HepG2 (cell line): ENCODE measurements around the gene RPRD2. TPM values are rescaled to one million over a fixed set of nuclear protein-coding genes. Genes with fewer than 3 reads are reported as not detected.

Experiments used
- ATAC-seq: fragments of 200-7000 bp; cut with Tn5 transposase; 3 replicates; pipeline ENCODE4 v1.9.1; 2020; ENCODE audit warnings: mild to moderate bottlenecking, moderate library complexity
- BruUV-seq: library from RNA; stranded (reverse); fragments of 400-500 nt; replicated peaks from 2 replicates; lab custom pipeline; 2021; lab: Mats Ljungman, UMichigan
- CTCF ChIA-PET: fragments of 300-600 bp; formaldehyde crosslinking; extraction: SDS; loops from one replicate; lab custom pipeline; 2021; ENCODE audit warnings: low total read pairs, inconsistent platforms, low intra/inter-chr PET ratio; lab: Yijun Ruan, JAX
- POLR2A ChIA-PET: fragments of 350-600 bp; sonication (Branson Sonifier 250); formaldehyde crosslinking; loops from one replicate; lab custom pipeline; 2020; ENCODE audit warnings: antibody characterized with exemption, inconsistent platforms; lab: Yijun Ruan, JAX
- DNase-seq: peaks from one replicate; pipeline ENCODE4 v3.0.0-alpha.2; 2015; ENCODE audit warnings: low spot score
- FAIRE-seq: peaks from 3 replicates; lab custom pipeline; 2011; peaks lifted over from hg19 to GRCh38; lab: Jason Lieb, UNC
- H2AFZ ChIP-seq: one replicate; pipeline ENCODE4 v1.6.1; 2011; ENCODE audit warnings: low read length, inconsistent platforms
- H3K27ac ChIP-seq: fragments of 300-600 bp; 3 replicates; pipeline ENCODE4 v1.8.0; 2011; ENCODE audit warnings: mixed run types, mild to moderate bottlenecking, mixed read lengths, low read length, inconsistent platforms; ENCODE audit not compliant: insufficient read depth; ENCODE audit errors: extremely low read length
- H3K27me3 ChIP-seq, 2 experiments: fragments of 200-600 bp in 1 of 2; 2 replicates in 1 of 2; 3 replicates in 1 of 2; pipeline versions ENCODE4 v1.6.0 to v1.8.0; 2011; ENCODE audit warnings: low read length in 2 of 2, mild to moderate bottlenecking in 2 of 2, moderate library complexity in 2 of 2, inconsistent platforms in 1 of 2; ENCODE audit not compliant: insufficient read depth in 2 of 2, control insufficient read depth in 1 of 2
- H3K36me3 ChIP-seq, 2 experiments: fragments of 200-600 bp in 1 of 2; replicated peaks in 1 of 2; 2 replicates in 1 of 2; 3 replicates in 1 of 2; pipeline versions ENCODE4 v1.5.1 to v1.8.0; 2011; ENCODE audit warnings: low read length in 2 of 2, inconsistent platforms in 1 of 2; ENCODE audit not compliant: insufficient read depth in 2 of 2, control insufficient read depth in 1 of 2
- H3K4me1 ChIP-seq: 2 replicates; pipeline ENCODE4 v1.5.1; 2012; ENCODE audit warnings: low read length, inconsistent platforms; ENCODE audit not compliant: insufficient read depth
- H3K4me2 ChIP-seq: 2 replicates; pipeline ENCODE4 v1.6.0; 2011; ENCODE audit warnings: low read depth, low read length, inconsistent platforms
- H3K4me3 ChIP-seq, 3 experiments: fragments of 200-600 bp in 1 of 3; sonication (generic), shearing (Covaris generic) in 1 of 3; replicated peaks in 1 of 3; 2 replicates each; pipeline ENCODE4 v1.5.1; 2011 to 2016; ENCODE audit warnings: low read length in 3 of 3, inconsistent platforms in 2 of 3, low read depth in 2 of 3, mild to moderate bottlenecking in 2 of 3, control low read depth in 1 of 3, mixed read lengths in 1 of 3; ENCODE audit not compliant: insufficient read depth in 1 of 3
- H3K79me2 ChIP-seq: one replicate; pipeline ENCODE4 v1.6.1; 2011; ENCODE audit warnings: low read length, inconsistent platforms; ENCODE audit not compliant: insufficient read depth
- H3K9ac ChIP-seq: 2 replicates; pipeline ENCODE4 v1.6.0; 2011; ENCODE audit warnings: mild to moderate bottlenecking, low read depth, low read length, inconsistent platforms; ENCODE audit not compliant: insufficient read depth
- H3K9me3 ChIP-seq: 2 replicates; pipeline ENCODE4 v1.5.1; 2012; ENCODE audit warnings: mild to moderate bottlenecking, low read length
- H4K20me1 ChIP-seq: 2 replicates; pipeline ENCODE4 v1.6.0; 2011; ENCODE audit warnings: inconsistent platforms, mild to moderate bottlenecking, low read length, moderate library complexity; ENCODE audit not compliant: insufficient read depth
- ZBTB4 ChIP-seq: sonication (generic); formaldehyde crosslinking; IDR thresholded peaks from 2 replicates; pipeline ENCODE4 v1.4.0; 2020; ENCODE audit warnings: missing genetic modification reagents, mild to moderate bottlenecking, borderline replicate concordance
- ZNF10 ChIP-seq: sonication (generic); formaldehyde crosslinking; IDR thresholded peaks from 2 replicates; pipeline ENCODE4 v1.4.0; 2020; ENCODE audit warnings: mild to moderate bottlenecking, low read depth, missing genetic modification reagents, borderline replicate concordance
- WGBS: methylation state at CpG from one replicate; pipeline ENCODE4 v1.1.6; 2017; ENCODE audit warnings: low lambda C conversion rate; 5-methylcytosine and 5-hydroxymethylcytosine counted together
- in situ Hi-C: cut with HindIII; loops from 2 replicates; pipeline ENCODE4 v1.10.0; 2017; ENCODE audit warnings: low pct_unique_long_range_greater_than_20kb; ENCODE audit not compliant: extremely low pct_ligation_motif_present
- intact Hi-C: fragments of 100-400 bp; cut with micrococcal nuclease; formaldehyde crosslinking; loops from one replicate; pipeline ENCODE4 v1.10.0; 2022; ENCODE audit not compliant: unreplicated experiment
- polyA plus RNA-seq, 8 experiments: library from polyadenylated mRNA; depleted of rRNA in 3 of 8; stranded (reverse) in 7 of 8; unstranded in 1 of 8; fragments of >200 nt; fragmentation: Illumina TruSeq in 4 of 8; extraction: Trizol in 4 of 8; gene quantifications; 2 replicates each; pipeline versions ENCODE4 v1.2.1 to v1.2.3, GENCODE V29; 2011 to 2016; ENCODE audit warnings: low read depth in 4 of 8, missing spikeins in 1 of 8, mixed read lengths in 1 of 8; ENCODE audit not compliant: insufficient read depth in 1 of 8
- total RNA-seq, 5 experiments: library from RNA; depleted of rRNA; stranded (reverse); fragments of >200 nt; fragmentation: Illumina TruSeq; extraction: Trizol; gene quantifications; 2 replicates each; pipeline ENCODE4 v1.2.3, GENCODE V29; 2016; ENCODE audit warnings: low read depth in 1 of 5
- TF ChIP-seq, protein P1 (sequence below): sonication (generic); formaldehyde crosslinking; IDR thresholded peaks from 2 replicates; pipeline ENCODE4 v1.5.0; 2020; ENCODE audit warnings: missing genetic modification reagents, mild to moderate bottlenecking, borderline replicate concordance
- TF ChIP-seq, protein P2 (sequence below): sonication (generic); formaldehyde crosslinking; IDR thresholded peaks from 2 replicates; pipeline ENCODE4 v1.5.0; 2020; ENCODE audit warnings: mild to moderate bottlenecking, missing genetic modification reagents

RPRD2 gene
- total and polyA plus RNA-seq, 2 of the 13 experiments (the other 11 are each of a cell fraction or from before 2014, with no cell fraction given), result 8.0 to 8.9 TPM

DNA sequence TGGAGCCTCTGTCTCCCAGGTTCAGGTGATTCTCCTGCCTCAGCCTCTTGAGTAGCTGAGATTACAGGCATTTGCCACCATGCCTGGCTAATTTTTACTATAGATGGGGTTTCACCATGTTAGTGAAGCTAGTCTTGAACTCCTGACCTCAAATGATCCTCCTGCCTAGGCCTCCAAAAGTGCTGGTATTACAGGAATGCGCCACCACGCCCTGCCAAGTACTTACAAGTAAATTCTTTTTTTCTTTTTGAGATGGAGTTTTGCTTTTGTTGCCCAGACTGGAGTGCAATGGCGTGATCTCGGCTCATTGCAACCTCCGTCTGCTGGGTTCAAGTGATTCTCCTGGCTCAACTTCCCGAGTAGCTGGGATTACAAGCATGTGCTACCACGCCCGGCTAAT is 42.5 kb downstream of the RPRD2 start:
- H2AFZ ChIP-seq, result no peak overlapping the region
- peaks cover 88% of the 10 kb centered on the region for H3K4me1 ChIP-seq
- no peaks in the 10 kb centered on the region for H3K27me3 ChIP-seq
- no peak overlapping the region for H3K4me2 ChIP-seq
- peaks cover 38% of the 10 kb centered on the region for H4K20me1 ChIP-seq
- peaks cover 88% of the 10 kb centered on the region for H3K79me2 ChIP-seq
- no TSS peak for BruUV-seq
- H3K9me3 ChIP-seq, result no peaks in the 10 kb centered on the region
- no peaks in the 10 kb centered on the region for H3K36me3 ChIP-seq
- DNase-seq (no peak), FAIRE-seq (no peak), ATAC-seq (no peak)
- peak overlapping the region; percentile 37 for H3K27ac ChIP-seq
- intact Hi-C loops, result loop anchor here (10.0 kb wide), 1 partner anchor 82 kb away; the partner anchor contains the start of gene PRPF3
- ChIA-PET POLR2A (no interaction called here), CTCF (no interaction called here)
- in situ Hi-C loops, result no loop called here
- TF ChIP-seq, protein P1, sequence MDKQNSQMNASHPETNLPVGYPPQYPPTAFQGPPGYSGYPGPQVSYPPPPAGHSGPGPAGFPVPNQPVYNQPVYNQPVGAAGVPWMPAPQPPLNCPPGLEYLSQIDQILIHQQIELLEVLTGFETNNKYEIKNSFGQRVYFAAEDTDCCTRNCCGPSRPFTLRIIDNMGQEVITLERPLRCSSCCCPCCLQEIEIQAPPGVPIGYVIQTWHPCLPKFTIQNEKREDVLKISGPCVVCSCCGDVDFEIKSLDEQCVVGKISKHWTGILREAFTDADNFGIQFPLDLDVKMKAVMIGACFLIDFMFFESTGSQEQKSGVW (CRISPR knock-in tag), result no peak
- TF ChIP-seq, protein P2, sequence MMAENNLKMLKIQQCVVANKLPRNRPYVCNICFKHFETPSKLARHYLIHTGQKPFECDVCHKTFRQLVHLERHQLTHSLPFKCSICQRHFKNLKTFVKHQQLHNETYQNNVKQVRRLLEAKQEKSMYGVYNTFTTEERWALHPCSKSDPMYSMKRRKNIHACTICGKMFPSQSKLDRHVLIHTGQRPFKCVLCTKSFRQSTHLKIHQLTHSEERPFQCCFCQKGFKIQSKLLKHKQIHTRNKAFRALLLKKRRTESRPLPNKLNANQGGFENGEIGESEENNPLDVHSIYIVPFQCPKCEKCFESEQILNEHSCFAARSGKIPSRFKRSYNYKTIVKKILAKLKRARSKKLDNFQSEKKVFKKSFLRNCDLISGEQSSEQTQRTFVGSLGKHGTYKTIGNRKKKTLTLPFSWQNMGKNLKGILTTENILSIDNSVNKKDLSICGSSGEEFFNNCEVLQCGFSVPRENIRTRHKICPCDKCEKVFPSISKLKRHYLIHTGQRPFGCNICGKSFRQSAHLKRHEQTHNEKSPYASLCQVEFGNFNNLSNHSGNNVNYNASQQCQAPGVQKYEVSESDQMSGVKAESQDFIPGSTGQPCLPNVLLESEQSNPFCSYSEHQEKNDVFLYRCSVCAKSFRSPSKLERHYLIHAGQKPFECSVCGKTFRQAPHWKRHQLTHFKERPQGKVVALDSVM (CRISPR knock-in tag), result peak; percentile 62
- H3K9ac ChIP-seq, result no peak overlapping the region
- no peak overlapping the region for H3K4me3 ChIP-seq
- 95% methylated on average over 8 of the region's 8 CpGs for WGBS

- H3K4me1 ChIP-seq, result peaks cover 94% of the 10 kb centered on the region
- intact Hi-C loops, result loop anchor here (10.0 kb wide), 1 partner anchor 83 kb away; the partner anchor contains the start of gene PRPF3
- FAIRE-seq (no peak), DNase-seq (no peak), ATAC-seq (no peak)
- H3K27me3 ChIP-seq, result no peaks in the 10 kb centered on the region
- POLR2A ChIA-PET, result no interaction called here
- no peak overlapping the region for H3K27ac ChIP-seq
- H3K36me3 ChIP-seq, result no peaks in the 10 kb centered on the region
- H4K20me1 ChIP-seq, result peaks cover 42% of the 10 kb centered on the region
- TF ChIP-seq ZBTB4 (CRISPR knock-in tag) (no peak), ZNF10 (no peak)
- no peak overlapping the region for H3K9ac ChIP-seq
- peaks cover 90% of the 10 kb centered on the region for H3K79me2 ChIP-seq
- no peak overlapping the region for H2AFZ ChIP-seq
- BruUV-seq, result no TSS peak
- in situ Hi-C loops, result no loop called here
- CTCF ChIA-PET, result no interaction called here
- 86% methylated on average over 3 of the region's 3 CpGs for WGBS
- no peak overlapping the region for H3K4me2 ChIP-seq
- H3K9me3 ChIP-seq, result no peaks in the 10 kb centered on the region
- no peak overlapping the region for H3K4me3 ChIP-seq
Observed at GRCh38 chr1:150407330-150407729, 43.4 kb downstream of the RPRD2 start.
